ENCODE measurements around the gene NCKAP5.

DNA sequence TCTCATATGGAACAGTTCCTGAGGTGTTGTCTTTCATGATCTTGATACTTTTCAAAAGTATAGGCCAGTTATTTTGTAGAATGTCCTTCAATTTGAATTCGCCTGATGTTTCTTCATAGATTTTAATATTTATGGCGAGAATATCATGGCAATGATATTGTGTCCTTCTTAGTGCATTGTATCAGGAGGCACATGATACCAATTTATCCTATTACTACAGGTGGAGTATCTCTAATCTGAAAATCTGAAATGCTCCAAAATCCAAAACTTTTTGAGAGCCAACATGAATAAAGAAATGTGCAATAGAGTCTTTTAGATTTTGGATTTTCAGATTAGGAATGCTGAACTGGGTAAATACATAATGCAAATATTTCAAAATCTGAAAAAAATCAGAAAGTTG lies 681.7 kb downstream of the NCKAP5 start:
- TF ChIP-seq TAF1 (IDR thresholded peaks at IDR 0.05; ENCODE audit: borderline replicate concordance, insufficient read depth, low read length), result no peak
- no peak for TF ChIP-seq POLR2AphosphoS5 (IDR thresholded peaks at IDR 0.05; ENCODE audit: low read depth, low read length)
- TF ChIP-seq, protein P1, sequence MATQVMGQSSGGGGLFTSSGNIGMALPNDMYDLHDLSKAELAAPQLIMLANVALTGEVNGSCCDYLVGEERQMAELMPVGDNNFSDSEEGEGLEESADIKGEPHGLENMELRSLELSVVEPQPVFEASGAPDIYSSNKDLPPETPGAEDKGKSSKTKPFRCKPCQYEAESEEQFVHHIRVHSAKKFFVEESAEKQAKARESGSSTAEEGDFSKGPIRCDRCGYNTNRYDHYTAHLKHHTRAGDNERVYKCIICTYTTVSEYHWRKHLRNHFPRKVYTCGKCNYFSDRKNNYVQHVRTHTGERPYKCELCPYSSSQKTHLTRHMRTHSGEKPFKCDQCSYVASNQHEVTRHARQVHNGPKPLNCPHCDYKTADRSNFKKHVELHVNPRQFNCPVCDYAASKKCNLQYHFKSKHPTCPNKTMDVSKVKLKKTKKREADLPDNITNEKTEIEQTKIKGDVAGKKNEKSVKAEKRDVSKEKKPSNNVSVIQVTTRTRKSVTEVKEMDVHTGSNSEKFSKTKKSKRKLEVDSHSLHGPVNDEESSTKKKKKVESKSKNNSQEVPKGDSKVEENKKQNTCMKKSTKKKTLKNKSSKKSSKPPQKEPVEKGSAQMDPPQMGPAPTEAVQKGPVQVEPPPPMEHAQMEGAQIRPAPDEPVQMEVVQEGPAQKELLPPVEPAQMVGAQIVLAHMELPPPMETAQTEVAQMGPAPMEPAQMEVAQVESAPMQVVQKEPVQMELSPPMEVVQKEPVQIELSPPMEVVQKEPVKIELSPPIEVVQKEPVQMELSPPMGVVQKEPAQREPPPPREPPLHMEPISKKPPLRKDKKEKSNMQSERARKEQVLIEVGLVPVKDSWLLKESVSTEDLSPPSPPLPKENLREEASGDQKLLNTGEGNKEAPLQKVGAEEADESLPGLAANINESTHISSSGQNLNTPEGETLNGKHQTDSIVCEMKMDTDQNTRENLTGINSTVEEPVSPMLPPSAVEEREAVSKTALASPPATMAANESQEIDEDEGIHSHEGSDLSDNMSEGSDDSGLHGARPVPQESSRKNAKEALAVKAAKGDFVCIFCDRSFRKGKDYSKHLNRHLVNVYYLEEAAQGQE (IDR thresholded peaks at IDR 0.05; ENCODE audit: insufficient read depth in 1 of 2, low read depth in 2 of 2, low read length in 2 of 2), result no peak

All from PFSK-1 (cell line).